NCI-H1092 treated with DMSO at 0.1 percent for 48 hours (cell line): ENCODE data around the gene CLN6.
"Not testable (repeated sequence)": the region's sequence is repeated elsewhere in the genome, so short reads cannot be mapped to it uniquely, and the experiment has no call there.

Experiments used
- DNase-seq: peaks from one replicate; lab custom pipeline; 2025; lab: John Stamatoyannopoulos, UW

The CLN6 gene

GRCh38 chr15:68223171-68223570, 6.4 kb downstream of the CLN6 start:
- DNase-seq: no peak

- not testable (repeated sequence) for DNase-seq
Measured at GRCh38 chr15:68222432-68222743, 7.1 kb downstream of the CLN6 start.

DNA sequence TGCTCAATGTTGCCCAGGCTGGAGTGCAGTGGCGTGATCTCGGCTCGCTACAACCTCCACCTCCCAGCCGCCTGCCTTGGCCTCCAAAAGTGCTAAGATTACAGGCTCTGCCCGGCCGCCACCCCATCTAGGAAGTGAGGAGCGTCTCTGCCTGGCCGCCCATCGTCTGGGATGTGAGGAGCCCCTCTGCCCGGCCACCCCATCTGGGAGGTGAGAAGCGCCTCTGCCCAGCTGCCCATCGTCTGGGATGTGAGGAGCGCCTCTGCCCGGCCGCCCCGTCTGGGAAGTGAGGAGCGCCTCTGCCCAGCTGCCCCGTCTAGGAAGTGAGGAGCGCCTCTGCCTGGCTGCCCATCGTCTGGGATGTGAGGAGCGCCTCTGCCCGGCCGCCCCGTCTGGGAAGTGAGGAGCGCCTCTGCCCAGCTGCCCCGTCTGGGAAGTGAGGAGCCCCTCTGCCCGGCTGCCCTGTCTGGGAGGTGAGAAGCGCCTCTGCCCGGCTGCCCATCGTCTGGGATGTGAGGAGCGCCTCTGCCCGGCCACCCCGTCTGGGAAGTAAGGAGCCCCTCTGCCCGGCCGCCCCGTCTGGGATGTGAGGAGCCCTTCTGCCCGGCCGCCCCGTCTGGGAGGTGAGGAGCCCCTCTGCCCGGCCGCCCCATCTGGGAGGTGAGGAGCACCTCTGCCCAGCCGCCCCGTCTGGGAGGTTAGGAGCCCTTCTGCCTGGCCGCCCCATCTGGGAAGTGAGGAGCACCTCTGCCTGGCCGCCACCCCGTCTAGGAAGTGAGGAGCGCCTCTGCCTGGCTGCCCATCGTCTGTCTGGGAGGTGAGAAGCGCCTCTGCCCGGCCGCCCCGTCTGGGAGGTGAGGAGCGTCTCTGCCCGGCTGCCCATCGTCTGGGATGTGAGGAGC, 7.7 kb downstream of the CLN6 start:
- DNase-seq: not testable (repeated sequence)

DNA sequence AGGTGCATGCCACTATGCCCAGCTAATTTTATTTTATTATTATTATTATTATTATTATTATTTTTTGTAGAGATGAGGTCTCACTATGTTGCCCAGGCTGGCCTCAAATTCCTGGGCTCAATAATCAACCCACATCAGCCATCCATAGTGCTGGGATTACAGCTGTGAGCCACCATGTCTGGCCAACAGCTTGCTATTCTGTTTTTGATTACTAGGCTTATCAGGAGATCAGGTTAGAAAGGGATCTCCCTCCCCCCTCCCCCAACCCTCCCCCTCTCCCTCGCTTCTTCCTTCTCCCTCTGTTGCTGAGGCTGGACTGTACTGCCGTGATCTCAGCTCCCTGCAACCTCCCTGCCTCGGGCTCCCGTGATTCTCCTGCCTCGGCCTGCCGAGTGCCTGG, 8.6 kb downstream of the CLN6 start:
- DNase-seq: no peak

DNA sequence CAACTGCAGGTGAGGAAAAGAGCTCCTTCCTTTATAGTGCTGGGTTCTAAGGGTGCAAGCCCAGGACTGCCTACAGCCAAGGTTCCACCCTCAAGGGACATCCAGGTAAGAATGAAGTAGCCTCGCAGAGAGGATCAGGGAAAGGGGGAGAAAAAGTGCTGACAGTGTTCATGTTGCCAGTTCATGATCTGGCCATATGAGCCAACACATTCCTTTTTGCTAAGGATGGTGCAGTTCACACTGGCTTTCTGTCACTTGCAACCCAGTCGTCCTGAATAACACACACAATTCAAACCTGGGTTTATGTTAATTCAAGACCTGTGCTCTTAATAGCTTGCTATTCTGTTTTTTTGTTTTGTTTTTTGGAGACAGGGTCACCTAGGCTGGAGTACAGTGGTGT, 9.0 kb downstream of the CLN6 start:
- DNase-seq: no peak

DNA sequence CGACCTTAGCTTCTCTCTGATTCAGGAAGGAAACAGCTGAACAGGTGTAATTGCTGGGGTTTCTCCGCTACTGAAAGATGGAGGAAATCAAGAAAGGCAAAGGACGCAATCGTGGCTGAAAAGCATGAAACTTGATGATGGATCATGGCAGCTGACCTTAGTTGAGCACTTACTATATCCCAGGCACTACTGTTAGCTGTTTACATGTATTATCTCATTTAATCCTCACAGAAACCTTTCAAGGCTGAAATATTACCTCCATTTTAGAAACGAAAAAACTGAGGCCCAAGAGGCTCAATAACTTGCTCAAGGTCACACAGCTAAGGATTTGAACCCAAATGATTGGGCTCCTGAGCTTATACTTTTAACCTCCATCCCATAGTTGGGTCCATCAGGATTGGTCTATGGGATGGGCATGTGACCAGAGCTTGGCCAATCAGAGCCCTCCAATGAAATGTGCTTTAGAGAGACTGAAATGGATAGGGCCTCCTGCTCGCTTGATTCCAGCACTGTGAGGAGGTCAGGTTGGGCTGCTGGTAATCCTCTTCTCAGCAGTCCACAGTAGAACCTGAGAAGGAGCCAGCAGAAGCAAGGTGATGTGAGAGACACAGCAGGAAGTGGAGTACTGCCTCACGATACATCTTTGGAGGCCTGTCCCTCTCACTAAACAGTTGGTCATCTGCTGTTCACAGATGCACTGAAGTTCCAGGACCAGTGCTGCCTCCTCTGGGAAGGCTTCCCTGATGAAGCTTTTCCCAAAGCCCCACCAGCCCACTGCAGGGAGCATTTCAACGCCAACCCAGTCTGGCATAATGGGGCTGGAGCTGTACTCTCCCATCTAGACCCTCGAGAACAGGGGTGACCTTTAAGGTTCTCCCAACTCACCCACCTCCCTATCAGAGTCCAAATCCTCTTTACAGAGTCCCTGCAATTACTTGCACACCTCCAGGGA, 10.4 kb downstream of the CLN6 start:
- no peak for DNase-seq

DNA sequence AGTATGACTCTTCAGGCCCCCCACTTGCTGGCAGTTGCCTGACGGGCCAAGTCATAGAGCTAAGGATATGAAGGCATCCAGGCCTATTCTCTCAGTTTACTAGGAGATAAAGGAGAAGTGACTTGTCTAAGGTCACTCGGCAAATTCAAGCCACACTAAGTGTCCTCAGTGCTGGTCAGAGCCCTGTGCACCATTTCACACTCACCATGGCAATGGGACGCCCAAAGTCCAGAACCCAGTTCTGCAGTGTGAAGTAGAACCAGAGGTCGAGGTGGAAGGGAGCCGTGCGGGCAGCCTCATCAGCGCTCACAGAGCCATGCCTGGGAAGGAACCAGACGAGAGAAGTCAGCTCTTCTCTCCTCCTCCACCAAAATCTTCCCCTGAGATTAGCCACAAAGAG, 11.2 kb downstream of the CLN6 start:
- DNase-seq: no peak

GRCh38 chr15:68217341-68217740, 12.2 kb downstream of the CLN6 start:
- DNase-seq: no peak

- no peak for DNase-seq
Measured at GRCh38 chr15:68214838-68215254, 14.7 kb downstream of the CLN6 start.

DNA sequence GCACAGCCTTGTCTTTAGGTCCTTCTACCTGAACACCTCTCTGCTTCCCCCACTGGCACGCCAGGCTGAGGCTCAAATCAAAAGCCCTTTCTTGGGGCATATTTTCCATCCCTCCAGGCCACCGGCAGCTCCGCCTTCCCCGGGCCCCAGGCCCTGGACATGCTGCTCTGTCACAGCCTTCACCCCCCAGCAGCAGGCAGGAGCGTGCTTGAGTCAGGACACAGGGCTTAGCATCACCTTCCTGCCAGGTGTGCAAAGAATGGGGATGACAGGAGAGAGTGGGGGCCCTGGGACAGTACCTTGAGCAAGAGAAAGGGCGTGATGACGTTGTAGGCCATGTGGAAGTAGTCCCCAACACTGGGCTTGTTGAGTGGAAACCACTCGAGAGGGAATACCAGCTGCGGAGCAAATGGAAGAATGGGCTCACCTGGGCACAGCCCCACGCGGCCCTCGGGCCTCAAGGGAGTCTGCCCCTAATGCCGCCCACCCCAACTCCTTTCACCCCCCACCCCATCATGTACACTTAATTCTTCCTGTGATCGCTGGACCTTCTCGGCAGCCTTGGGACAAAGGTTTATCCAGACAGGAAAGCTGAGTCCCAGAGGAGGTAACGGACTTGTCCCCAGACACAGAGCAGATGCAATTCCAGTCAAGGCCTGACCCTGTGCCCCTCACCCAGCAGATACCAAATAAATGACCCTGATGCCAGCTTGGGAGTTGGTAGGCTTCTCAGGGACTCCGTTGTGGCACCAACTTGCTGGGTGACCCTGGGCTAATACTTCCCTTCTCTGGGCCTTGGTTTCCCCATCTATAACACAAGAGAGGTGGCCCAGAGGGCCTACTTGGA, 15.3 kb downstream of the CLN6 start:
- DNase-seq: no peak

DNA sequence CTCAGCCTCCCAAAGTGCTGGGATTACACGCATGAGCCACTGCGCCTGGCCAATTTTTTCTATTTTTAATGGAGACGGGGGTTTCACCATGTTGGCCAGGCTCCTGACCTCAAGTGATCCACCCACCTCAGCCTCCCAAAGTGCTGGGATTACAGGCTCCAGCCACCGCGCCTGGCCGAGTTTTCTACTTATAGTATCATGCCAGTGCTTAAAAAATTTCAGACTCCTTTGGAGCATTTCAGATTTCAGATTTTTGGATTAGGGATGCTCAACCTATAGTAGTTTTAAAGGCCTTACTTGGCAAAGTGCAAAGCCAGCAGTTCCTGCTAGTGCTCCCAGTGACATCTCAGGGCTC, 16.1 kb downstream of the CLN6 start:
- DNase-seq: not testable (repeated sequence)

DNA sequence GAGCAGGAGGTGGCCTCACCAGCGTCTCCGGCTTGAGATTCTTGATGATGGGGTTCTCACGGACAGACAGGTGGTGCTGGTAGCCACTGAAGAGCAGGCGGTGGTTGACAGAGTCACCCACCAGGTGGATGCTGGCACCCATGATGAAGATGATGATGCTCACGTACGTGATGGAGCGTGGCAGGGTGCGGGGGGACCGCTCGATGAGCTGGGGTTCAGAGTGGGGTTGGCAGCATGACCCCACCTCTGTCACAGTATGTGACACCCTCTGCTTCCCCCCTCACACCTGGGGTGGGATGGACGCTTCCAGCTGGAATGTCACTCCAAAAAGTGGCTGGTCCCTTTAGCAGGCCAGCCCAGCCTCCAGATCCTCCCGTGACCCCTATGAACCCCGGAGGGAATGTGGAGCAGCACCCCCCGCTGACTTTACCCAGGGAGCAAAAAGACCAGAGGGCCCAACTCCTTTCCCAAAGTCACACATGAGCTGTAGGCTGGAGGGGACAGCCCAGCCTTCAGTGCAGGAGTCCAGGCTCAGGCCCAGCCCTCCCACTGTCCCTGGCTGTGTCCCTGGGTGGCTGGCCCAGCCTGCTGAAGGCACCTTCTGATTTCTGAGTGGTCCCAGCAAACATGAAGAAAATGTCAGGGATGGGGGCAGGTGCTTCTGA, 17.7 kb downstream of the CLN6 start:
- no peak for DNase-seq

GRCh38 chr15:68210821-68211655, 18.5 kb downstream of the CLN6 start:
- peak; percentile 5 for DNase-seq

GRCh38 chr15:68210409-68210756, 19.1 kb downstream of the CLN6 start:
- no peak for DNase-seq

DNA sequence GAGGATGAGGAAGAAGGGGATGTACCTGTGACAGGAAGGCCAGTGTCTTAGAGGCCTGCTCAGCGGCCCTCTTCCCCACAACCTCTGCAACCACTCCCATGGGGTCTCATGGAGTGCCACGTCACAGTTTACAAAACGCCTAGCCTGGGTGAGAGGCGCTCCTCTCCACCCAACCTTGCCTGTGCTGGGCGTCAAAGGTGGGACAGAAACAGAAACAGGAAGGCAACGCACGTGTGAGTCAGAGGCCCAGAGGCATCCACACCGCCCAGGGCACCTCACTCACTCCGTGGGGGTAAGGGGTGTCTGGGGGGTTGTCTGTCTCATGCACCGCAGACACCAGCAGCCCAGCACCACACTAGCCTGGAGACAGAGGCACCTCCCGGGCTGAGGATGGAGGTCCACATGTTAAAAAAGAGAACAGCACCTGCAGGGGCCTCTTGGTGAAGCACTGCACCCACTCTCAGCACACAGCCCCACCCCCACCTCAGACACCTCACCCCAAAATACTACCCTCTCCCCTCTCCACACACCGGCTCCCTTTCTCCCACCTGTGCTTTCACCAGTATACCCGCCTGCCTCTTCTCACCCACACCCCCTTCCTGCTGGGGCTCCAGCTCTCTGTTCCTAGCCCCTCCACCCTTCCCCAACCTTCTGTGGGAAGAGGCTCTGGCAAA, 19.7 kb downstream of the CLN6 start:
- DNase-seq: no peak

DNA sequence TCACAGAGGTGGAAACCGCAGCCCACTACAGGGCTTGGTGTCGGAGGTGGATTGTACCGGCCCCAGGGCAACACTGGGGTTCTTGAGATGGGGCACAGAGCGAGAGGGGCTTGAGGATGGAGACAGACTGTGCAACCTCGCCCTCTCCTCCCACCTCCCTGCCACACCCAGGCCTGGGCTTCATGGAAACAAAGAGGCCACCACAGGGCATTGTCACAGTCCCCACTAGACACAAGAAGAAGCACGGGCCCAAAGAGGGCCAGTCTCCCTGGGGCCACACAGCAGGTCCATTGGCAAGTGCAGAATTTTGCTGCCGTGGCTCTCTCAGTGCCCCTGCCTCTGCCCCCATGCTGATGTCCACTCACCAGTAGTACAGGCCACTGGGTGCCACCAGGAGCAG, 20.3 kb downstream of the CLN6 start:
- DNase-seq: no peak

DNA sequence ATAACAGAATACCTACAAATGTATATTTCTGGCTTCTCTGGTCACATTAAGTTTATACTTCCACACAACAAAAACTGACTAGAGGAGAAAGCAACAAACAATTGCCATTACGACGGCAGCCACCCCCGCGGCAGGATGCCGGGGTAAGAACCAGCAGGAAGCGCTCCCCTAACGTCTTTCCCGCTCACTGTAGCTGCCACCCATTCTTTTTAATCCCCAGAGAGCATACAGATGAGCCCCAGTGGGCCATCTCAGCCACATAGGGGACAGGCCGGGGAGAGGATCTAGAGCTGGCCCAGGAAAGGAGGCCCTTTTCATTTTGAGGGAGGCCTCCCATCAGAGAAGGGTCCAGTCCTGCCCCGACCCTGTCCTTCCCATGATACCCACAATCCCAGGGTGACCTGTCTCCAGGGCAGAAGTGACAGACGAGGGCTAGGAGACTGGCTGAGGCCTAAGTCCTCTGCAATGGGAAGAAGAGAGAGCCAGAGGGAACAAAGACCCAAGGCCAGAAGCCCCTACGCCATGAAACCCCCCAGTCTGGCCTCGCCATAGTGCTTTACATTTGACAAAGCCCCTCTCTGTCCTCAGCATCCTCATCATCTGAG, 20.8 kb downstream of the CLN6 start:
- DNase-seq: no peak

DNA sequence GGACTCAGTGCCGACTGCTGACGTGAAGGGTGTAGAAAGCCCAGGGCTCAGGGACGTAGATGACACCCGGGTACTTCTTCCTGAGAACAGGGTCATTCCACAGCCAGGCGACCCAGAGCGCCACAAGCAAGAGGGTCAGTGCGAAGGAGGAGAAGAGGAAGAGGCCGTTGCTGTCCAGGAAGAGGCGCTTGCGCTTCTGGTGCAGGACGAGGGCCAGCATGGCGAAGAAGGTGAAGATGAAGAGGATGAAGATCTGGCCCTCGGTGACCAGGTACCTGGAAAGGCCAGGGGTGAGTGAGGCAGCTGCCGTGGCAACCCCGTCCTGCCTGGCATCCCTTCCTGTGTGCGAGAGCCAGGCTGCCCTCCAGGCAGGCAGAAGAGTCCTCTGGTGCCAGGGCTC, 21.4 kb downstream of the CLN6 start:
- DNase-seq: no peak

GRCh38 chr15:68207176-68207935, 22.2 kb downstream of the CLN6 start:
- DNase-seq: no peak
